ENCODE measurements around the gene SUPT3H.

The SUPT3H gene

DNA sequence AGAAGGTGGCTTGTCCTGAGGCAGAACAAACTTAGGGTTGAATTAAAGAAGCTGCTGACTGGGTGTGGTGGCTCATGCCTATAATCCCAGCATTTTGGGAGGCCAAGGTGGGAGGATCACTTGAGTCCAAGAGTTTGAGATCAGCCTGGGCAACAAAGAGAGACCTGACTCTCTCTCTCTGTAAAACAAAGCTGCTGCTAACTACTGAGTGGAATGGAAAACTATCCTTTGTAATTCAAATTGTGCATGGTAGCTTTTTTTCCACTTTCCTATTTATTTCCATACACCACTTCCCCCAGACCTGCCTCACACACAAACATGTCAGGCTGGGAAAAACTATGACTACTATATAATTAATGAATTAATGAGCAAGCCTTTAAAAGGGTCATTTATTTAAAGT lies 553.2 kb downstream of the SUPT3H start:
- H3K27ac ChIP-seq (ENCODE audit: low read depth, low read length): no peak overlapping the region

DNA sequence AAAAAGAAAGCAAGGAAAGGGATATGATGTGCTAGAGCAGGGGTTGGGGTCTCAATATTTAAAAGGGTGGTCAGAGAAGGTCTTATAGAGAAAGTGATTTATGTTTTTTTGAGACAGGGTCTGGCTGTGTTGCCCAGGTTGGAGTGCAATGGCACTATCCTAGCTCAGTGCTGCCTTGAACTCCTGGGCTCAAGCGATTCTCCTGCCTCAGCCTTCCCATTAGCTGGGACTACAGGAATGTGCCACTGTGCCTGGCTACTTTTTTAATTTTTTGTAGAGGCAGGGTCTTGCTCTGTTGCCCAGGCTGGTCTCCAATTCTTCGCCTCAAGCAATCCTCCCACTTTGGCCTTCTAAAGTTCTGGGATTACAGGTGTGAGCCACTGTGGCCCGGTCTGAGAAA lies 557.0 kb downstream of the SUPT3H start:
- H3K79me1 ChIP-seq (ENCODE audit: low read length): no peaks in the 10 kb centered on the region
- H3K9ac ChIP-seq (ENCODE audit: low read length): no peak overlapping the region
- H2BK15ac ChIP-seq (replicated peaks; ENCODE audit: low read depth): no peak overlapping the region
- no peak overlapping the region for H2BK5ac ChIP-seq (ENCODE audit: low read length)
- no peaks in the 10 kb centered on the region for H3K79me2 ChIP-seq (ENCODE audit: control insufficient read depth, insufficient read depth, low read length)
- H3K27me3 ChIP-seq (ENCODE audit: insufficient read depth, low read length, poor library complexity): no peaks in the 10 kb centered on the region
- no peak overlapping the region for H4K8ac ChIP-seq (ENCODE audit: low read depth, low read length)
- no peak overlapping the region for H3K23ac ChIP-seq (ENCODE audit: low read length)
- H2AK5ac ChIP-seq (ENCODE audit: low read length): no peak overlapping the region
- no peak overlapping the region for H3K18ac ChIP-seq (ENCODE audit: low read length)
- no peak overlapping the region for H3K27ac ChIP-seq (ENCODE audit: low read depth, low read length)
- H3K4me1 ChIP-seq (ENCODE audit: control insufficient read depth, low read depth, low read length): no peaks in the 10 kb centered on the region
- H3K36me3 ChIP-seq (ENCODE audit: control insufficient read depth, insufficient read depth, low read length): no peaks in the 10 kb centered on the region
- DNase-seq: no peak
- no CpG with 5 or more reads among the region's 3 CpGs for WGBS (ENCODE audit: extremely low coverage, insufficient coverage, low lambda C conversion rate)
- no peak overlapping the region for H3K56ac ChIP-seq (ENCODE audit: low read length)
- H3K4me3 ChIP-seq (ENCODE audit: low read length): no peak overlapping the region
- no peak overlapping the region for H2BK120ac ChIP-seq (ENCODE audit: low read depth, low read length)
- no peak overlapping the region for H4K5ac ChIP-seq (ENCODE audit: low read length)
- H3K4me2 ChIP-seq (ENCODE audit: low read length): no peak overlapping the region
- no peak overlapping the region for H3K4ac ChIP-seq (ENCODE audit: low read depth, low read length)

More for the DNA sequence above, 553.2 kb downstream of the SUPT3H start:
- Histone ChIP-seq H2BK15ac (replicated peaks; ENCODE audit: low read depth) (no peak overlapping the region), H3K4ac (ENCODE audit: low read depth, low read length) (no peak overlapping the region), H3K79me2 (ENCODE audit: control insufficient read depth, insufficient read depth, low read length) (no peaks in the 10 kb centered on the region), H3K4me2 (ENCODE audit: low read length) (no peak overlapping the region), H2AK5ac (ENCODE audit: low read length) (no peak overlapping the region), H3K23ac (ENCODE audit: low read length) (no peak overlapping the region), H3K27me3 (ENCODE audit: insufficient read depth, low read length, poor library complexity) (no peaks in the 10 kb centered on the region), H3K9ac (ENCODE audit: low read length) (no peak overlapping the region), H3K56ac (ENCODE audit: low read length) (no peak overlapping the region), H2BK5ac (ENCODE audit: low read length) (no peak overlapping the region), H4K8ac (ENCODE audit: low read depth, low read length) (no peak overlapping the region), H3K36me3 (ENCODE audit: control insufficient read depth, insufficient read depth, low read length) (no peaks in the 10 kb centered on the region), H2BK120ac (ENCODE audit: low read depth, low read length) (no peak overlapping the region), H3K79me1 (ENCODE audit: low read length) (no peaks in the 10 kb centered on the region), H3K4me3 (ENCODE audit: low read length) (no peak overlapping the region), H3K18ac (ENCODE audit: low read length) (no peak overlapping the region), H3K4me1 (ENCODE audit: control insufficient read depth, low read depth, low read length) (no peaks in the 10 kb centered on the region), H4K5ac (ENCODE audit: low read length) (no peak overlapping the region)
- DNase-seq: no peak

DNA sequence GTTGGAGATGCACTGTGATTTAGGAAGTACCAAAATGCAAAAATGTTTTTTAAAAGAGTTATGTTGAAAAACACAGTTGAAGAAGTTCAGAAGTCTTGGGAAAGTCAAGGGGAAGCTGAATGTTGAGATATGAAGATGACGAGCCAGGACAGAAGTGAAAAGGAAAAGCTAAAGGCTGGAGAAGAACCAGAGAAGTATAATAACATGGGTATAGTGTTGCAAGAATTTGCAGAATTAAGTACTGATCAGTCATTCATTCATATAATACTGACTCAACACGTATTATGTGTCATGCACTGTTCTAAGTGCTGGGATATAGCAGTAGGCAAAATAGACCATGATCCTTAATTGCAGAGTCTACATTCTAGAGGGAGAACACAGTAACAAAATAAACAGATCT lies 557.4 kb downstream of the SUPT3H start:
- no peak overlapping the region for H3K4me2 ChIP-seq (ENCODE audit: low read length)
- H3K9ac ChIP-seq (ENCODE audit: low read length): no peak overlapping the region
- H2BK5ac ChIP-seq (ENCODE audit: low read length): no peak overlapping the region
- H2BK15ac ChIP-seq (replicated peaks; ENCODE audit: low read depth): no peak overlapping the region
- no peaks in the 10 kb centered on the region for H3K36me3 ChIP-seq (ENCODE audit: control insufficient read depth, insufficient read depth, low read length)
- H3K79me2 ChIP-seq (ENCODE audit: control insufficient read depth, insufficient read depth, low read length): no peaks in the 10 kb centered on the region
- no peak overlapping the region for H2BK120ac ChIP-seq (ENCODE audit: low read depth, low read length)
- H3K18ac ChIP-seq (ENCODE audit: low read length): no peak overlapping the region
- no peak overlapping the region for H3K23ac ChIP-seq (ENCODE audit: low read length)
- H3K79me1 ChIP-seq (ENCODE audit: low read length): no peaks in the 10 kb centered on the region
- no peak overlapping the region for H2AK5ac ChIP-seq (ENCODE audit: low read length)
- no peaks in the 10 kb centered on the region for H3K27me3 ChIP-seq (ENCODE audit: insufficient read depth, low read length, poor library complexity)
- WGBS (ENCODE audit: extremely low coverage, insufficient coverage, low lambda C conversion rate): no CpG with 5 or more reads among the region's 2 CpGs
- no peak overlapping the region for H3K56ac ChIP-seq (ENCODE audit: low read length)
- H3K4ac ChIP-seq (ENCODE audit: low read depth, low read length): no peak overlapping the region
- no peak overlapping the region for H4K8ac ChIP-seq (ENCODE audit: low read depth, low read length)
- DNase-seq: no peak
- H3K4me3 ChIP-seq (ENCODE audit: low read length): no peak overlapping the region
- no peak overlapping the region for H4K5ac ChIP-seq (ENCODE audit: low read length)
- no peaks in the 10 kb centered on the region for H3K4me1 ChIP-seq (ENCODE audit: control insufficient read depth, low read depth, low read length)
- H3K27ac ChIP-seq (ENCODE audit: low read depth, low read length): no peak overlapping the region

DNA sequence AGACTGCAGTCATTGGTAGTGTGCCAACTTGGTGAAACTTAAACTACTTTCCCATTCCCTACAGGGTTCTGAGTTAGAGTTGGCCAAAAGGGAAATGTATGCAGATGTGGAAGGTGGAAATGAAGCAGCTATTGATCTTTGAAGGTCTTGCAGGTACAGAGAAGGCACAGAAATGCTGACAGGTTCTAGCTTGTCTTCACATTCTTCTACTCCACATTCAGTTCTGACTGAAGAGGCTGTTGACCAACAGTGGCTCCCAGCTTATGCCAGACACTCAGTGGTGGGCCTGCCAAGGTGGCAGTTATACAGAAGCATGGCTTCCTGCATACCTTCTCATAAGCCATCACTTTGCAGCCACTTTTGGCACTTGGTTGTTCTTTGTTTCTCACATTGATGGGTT lies 566.3 kb downstream of the SUPT3H start:
- H3K4me3 ChIP-seq (ENCODE audit: low read length): no peak overlapping the region
- H3K79me2 ChIP-seq (ENCODE audit: control insufficient read depth, insufficient read depth, low read length): no peaks in the 10 kb centered on the region
- H3K9ac ChIP-seq (ENCODE audit: low read length): no peak overlapping the region
- no peak overlapping the region for H2BK120ac ChIP-seq (ENCODE audit: low read depth, low read length)
- no peaks in the 10 kb centered on the region for H3K4me1 ChIP-seq (ENCODE audit: control insufficient read depth, low read depth, low read length)
- H3K36me3 ChIP-seq (ENCODE audit: control insufficient read depth, insufficient read depth, low read length): no peaks in the 10 kb centered on the region
- H3K4ac ChIP-seq (ENCODE audit: low read depth, low read length): no peak overlapping the region
- no peaks in the 10 kb centered on the region for H3K79me1 ChIP-seq (ENCODE audit: low read length)
- no peaks in the 10 kb centered on the region for H3K27me3 ChIP-seq (ENCODE audit: insufficient read depth, low read length, poor library complexity)
- H4K5ac ChIP-seq (ENCODE audit: low read length): no peak overlapping the region
- no peak for DNase-seq
- no peak overlapping the region for H4K8ac ChIP-seq (ENCODE audit: low read depth, low read length)
- no peak overlapping the region for H2AK5ac ChIP-seq (ENCODE audit: low read length)
- no peak overlapping the region for H2BK15ac ChIP-seq (replicated peaks; ENCODE audit: low read depth)
- H3K4me2 ChIP-seq (ENCODE audit: low read length): no peak overlapping the region
- H3K56ac ChIP-seq (ENCODE audit: low read length): no peak overlapping the region
- no peak overlapping the region for H3K18ac ChIP-seq (ENCODE audit: low read length)
- no peak overlapping the region for H2BK5ac ChIP-seq (ENCODE audit: low read length)
- H3K27ac ChIP-seq (ENCODE audit: low read depth, low read length): no peak overlapping the region
- no peak overlapping the region for H3K23ac ChIP-seq (ENCODE audit: low read length)

DNA sequence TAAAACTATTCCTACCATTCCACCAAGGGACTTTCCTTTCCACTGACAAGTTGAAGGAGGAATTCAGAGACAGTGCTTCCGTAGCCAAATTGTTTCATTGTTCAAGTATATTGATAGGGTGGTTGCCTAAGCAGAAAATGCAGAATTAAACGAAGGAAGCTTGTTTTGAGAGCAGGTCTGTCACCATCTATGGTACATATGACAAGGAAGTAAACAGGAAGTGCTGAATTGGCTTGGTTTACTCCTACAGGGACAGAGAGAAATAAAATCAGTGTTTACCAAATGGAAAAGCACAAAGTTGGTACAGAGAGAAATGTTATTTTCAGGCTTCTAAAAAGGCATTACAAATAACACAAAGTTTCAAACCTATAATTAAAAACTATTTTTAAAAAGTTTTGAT lies 568.5 kb downstream of the SUPT3H start:
- H4K8ac ChIP-seq (ENCODE audit: low read depth, low read length): no peak overlapping the region
- H3K18ac ChIP-seq (ENCODE audit: low read length): no peak overlapping the region
- H3K4me2 ChIP-seq (ENCODE audit: low read length): no peak overlapping the region
- no peak overlapping the region for H3K4ac ChIP-seq (ENCODE audit: low read depth, low read length)
- no CpG with 5 or more reads among the region's 2 CpGs for WGBS (ENCODE audit: extremely low coverage, insufficient coverage, low lambda C conversion rate)
- no peak for DNase-seq
- H3K9ac ChIP-seq (ENCODE audit: low read length): no peak overlapping the region
- H3K56ac ChIP-seq (ENCODE audit: low read length): no peak overlapping the region
- H3K27me3 ChIP-seq (ENCODE audit: insufficient read depth, low read length, poor library complexity): no peaks in the 10 kb centered on the region
- no peak overlapping the region for H2AK5ac ChIP-seq (ENCODE audit: low read length)
- H2BK120ac ChIP-seq (ENCODE audit: low read depth, low read length): no peak overlapping the region
- H3K4me1 ChIP-seq (ENCODE audit: control insufficient read depth, low read depth, low read length): no peaks in the 10 kb centered on the region
- H2BK5ac ChIP-seq (ENCODE audit: low read length): no peak overlapping the region
- H3K36me3 ChIP-seq (ENCODE audit: control insufficient read depth, insufficient read depth, low read length): no peaks in the 10 kb centered on the region
- no peak overlapping the region for H3K4me3 ChIP-seq (ENCODE audit: low read length)
- no peak overlapping the region for H3K27ac ChIP-seq (ENCODE audit: low read depth, low read length)
- H3K79me1 ChIP-seq (ENCODE audit: low read length): no peaks in the 10 kb centered on the region
- no peaks in the 10 kb centered on the region for H3K79me2 ChIP-seq (ENCODE audit: control insufficient read depth, insufficient read depth, low read length)
- H4K5ac ChIP-seq (ENCODE audit: low read length): no peak overlapping the region
- no peak overlapping the region for H2BK15ac ChIP-seq (replicated peaks; ENCODE audit: low read depth)
- H3K23ac ChIP-seq (ENCODE audit: low read length): no peak overlapping the region

DNA sequence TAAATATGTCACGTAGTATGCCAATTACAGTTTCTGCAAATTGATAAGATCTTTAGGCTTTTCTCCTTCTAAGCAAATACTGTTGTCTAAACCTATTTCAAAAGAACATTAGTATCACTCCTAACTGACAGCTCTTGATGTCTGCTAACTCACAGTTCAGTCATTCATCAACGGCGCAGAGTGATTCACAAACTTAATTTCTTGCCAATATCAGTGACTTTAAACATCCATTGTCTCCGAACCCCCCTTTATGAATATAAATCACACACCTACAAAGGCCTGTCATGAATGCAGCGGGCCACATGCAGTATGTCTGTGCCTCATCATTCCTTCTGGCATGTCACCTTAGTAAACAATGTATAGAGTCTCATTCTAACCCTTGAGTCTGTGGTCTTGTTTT lies 569.6 kb downstream of the SUPT3H start:
- H3K56ac ChIP-seq (ENCODE audit: low read length): no peak overlapping the region
- no peaks in the 10 kb centered on the region for H3K4me1 ChIP-seq (ENCODE audit: control insufficient read depth, low read depth, low read length)
- WGBS (ENCODE audit: extremely low coverage, insufficient coverage, low lambda C conversion rate): no CpG with 5 or more reads among the region's 5 CpGs
- no peak overlapping the region for H3K18ac ChIP-seq (ENCODE audit: low read length)
- no peak overlapping the region for H3K4me3 ChIP-seq (ENCODE audit: low read length)
- no peak overlapping the region for H3K27ac ChIP-seq (ENCODE audit: low read depth, low read length)
- no peak overlapping the region for H2BK120ac ChIP-seq (ENCODE audit: low read depth, low read length)
- H3K27me3 ChIP-seq (ENCODE audit: insufficient read depth, low read length, poor library complexity): no peaks in the 10 kb centered on the region
- no peaks in the 10 kb centered on the region for H3K79me2 ChIP-seq (ENCODE audit: control insufficient read depth, insufficient read depth, low read length)
- H3K4ac ChIP-seq (ENCODE audit: low read depth, low read length): no peak overlapping the region
- H3K23ac ChIP-seq (ENCODE audit: low read length): no peak overlapping the region
- no peaks in the 10 kb centered on the region for H3K79me1 ChIP-seq (ENCODE audit: low read length)
- H3K4me2 ChIP-seq (ENCODE audit: low read length): no peak overlapping the region
- no peak for DNase-seq
- no peak overlapping the region for H4K5ac ChIP-seq (ENCODE audit: low read length)
- H2BK15ac ChIP-seq (replicated peaks; ENCODE audit: low read depth): no peak overlapping the region
- H3K36me3 ChIP-seq (ENCODE audit: control insufficient read depth, insufficient read depth, low read length): no peaks in the 10 kb centered on the region
- no peak overlapping the region for H2BK5ac ChIP-seq (ENCODE audit: low read length)
- H2AK5ac ChIP-seq (ENCODE audit: low read length): no peak overlapping the region
- H4K8ac ChIP-seq (ENCODE audit: low read depth, low read length): no peak overlapping the region
- H3K9ac ChIP-seq (ENCODE audit: low read length): no peak overlapping the region
